ENCODE measurements around the gene GTPBP3.

The GTPBP3 gene

DNA sequence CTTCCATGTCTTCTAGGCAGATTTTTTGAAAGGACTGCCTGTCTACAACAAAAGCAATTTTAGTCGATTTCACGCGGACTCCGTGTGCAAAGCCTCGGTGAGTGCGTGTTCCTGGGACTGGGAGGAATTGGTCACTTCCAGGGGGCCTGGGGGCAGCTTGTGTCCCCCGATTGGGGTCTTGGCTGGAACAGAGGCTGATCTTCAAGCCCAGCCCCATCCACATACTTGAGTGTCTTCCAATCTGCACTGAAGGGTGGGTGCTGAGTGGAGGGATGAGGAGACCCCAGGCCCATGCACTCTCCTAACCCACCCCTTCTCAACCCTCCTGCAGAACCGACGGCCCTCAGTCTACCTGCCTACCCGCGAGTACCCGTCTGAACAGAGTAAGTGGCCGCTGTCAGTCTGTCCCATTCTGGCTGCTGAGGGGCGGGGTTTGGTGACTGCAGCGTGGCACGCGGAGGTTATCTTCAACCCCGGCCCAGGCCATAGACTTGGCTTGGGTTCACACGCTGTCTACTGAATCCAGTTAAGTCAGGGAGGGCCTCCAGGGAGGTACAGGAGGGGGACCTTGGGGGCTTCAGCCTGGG lies 23.3 kb upstream of the GTPBP3 start:
- H3K36me3 ChIP-seq (replicated peaks) = peaks cover 44% of the 10 kb centered on the region
- H3K4me3 ChIP-seq (ENCODE audit: low read depth, low read length) = no peak overlapping the region
- DNase-seq = no peak
- in situ Hi-C loops (cut with HindIII; ENCODE audit: low pct_ligation_motif_present, low sequenced_read_pairs) = no loop called here
- TF ChIP-seq, protein P1, sequence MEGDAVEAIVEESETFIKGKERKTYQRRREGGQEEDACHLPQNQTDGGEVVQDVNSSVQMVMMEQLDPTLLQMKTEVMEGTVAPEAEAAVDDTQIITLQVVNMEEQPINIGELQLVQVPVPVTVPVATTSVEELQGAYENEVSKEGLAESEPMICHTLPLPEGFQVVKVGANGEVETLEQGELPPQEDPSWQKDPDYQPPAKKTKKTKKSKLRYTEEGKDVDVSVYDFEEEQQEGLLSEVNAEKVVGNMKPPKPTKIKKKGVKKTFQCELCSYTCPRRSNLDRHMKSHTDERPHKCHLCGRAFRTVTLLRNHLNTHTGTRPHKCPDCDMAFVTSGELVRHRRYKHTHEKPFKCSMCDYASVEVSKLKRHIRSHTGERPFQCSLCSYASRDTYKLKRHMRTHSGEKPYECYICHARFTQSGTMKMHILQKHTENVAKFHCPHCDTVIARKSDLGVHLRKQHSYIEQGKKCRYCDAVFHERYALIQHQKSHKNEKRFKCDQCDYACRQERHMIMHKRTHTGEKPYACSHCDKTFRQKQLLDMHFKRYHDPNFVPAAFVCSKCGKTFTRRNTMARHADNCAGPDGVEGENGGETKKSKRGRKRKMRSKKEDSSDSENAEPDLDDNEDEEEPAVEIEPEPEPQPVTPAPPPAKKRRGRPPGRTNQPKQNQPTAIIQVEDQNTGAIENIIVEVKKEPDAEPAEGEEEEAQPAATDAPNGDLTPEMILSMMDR (IDR thresholded peaks at IDR 0.05; ENCODE audit: low read depth, low read length, missing control alignments) = no peak
- H3K27ac ChIP-seq = no peak overlapping the region
- no peaks in the 10 kb centered on the region for H3K27me3 ChIP-seq (replicated peaks)

DNA sequence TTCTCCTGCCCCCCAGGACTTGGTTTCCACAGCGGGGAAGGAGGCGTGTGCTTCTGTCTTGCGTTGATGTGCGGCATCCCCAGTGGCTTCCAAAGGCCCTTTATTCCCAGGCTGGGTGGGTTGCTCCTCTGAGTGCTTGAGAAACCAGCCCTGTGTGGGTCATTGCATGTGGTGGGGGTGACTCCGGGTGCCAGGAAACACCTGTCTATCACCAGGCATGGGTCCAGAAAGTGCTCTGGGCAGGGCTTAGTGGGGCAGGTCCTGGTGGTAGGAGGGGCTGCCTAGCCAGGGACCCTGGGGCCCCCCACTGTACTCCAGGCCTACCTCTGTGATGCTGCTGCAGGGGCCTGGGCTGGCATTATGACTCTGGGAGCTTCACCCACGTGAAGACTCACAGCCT lies 18.4 kb upstream of the GTPBP3 start:
- Histone ChIP-seq H3K27me3 (replicated peaks) (no peaks in the 10 kb centered on the region), H3K27ac (no peak overlapping the region), H3K36me3 (replicated peaks) (peaks cover 67% of the 10 kb centered on the region), H3K4me3 (ENCODE audit: low read depth, low read length) (no peak overlapping the region)
- in situ Hi-C loops (cut with HindIII; ENCODE audit: low pct_ligation_motif_present, low sequenced_read_pairs) = no loop called here
- TF ChIP-seq, protein P1 (IDR thresholded peaks at IDR 0.05; ENCODE audit: low read depth, low read length, missing control alignments) = no peak
- DNase-seq = no peak

DNA sequence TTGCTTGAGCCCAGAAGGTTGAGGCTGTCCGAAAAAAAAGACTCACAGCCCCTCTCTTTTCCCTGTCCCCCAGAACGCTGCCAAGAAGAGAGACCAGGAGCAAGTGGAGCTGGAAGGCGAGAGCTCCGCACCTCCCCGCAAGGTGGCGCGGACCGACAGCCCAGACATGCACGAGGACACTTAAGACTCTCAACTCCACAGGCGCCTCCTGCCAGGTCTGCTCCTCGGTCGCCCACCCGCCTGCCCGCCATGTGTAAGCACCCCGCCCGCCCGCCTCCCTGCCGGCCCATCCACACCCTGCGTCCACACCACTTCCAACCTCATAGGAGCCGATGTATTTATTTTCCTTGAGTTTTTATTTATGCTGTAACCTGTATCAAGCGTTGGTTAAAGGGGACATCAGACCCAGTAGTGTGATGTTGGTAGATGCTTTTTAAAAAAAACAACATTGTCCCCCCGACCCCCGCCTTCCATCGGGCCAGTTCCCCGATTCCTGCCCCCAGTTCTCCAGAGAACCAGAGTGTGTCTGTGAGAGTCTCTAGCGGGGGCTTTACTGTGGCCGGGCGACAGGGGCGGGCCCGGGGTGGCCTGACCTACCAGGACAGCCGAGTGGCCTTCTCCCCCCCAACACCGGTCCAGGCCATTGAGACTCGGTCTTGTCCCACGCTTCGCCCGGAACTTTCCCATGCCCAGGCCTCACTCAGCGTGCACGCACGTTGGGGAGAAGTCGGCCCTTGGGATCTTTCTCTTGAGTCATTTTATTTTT lies 17.7 kb upstream of the GTPBP3 start:
- in situ Hi-C loops (cut with HindIII; ENCODE audit: low pct_ligation_motif_present, low sequenced_read_pairs) = no loop called here
- Histone ChIP-seq H3K27ac (no peak overlapping the region), H3K36me3 (replicated peaks) (peaks cover 60% of the 10 kb centered on the region), H3K27me3 (replicated peaks) (no peaks in the 10 kb centered on the region), H3K4me3 (ENCODE audit: low read depth, low read length) (no peak overlapping the region)
- TF ChIP-seq, protein P1 (IDR thresholded peaks at IDR 0.05; ENCODE audit: low read depth, low read length, missing control alignments) = no peak
- no peak for DNase-seq

DNA sequence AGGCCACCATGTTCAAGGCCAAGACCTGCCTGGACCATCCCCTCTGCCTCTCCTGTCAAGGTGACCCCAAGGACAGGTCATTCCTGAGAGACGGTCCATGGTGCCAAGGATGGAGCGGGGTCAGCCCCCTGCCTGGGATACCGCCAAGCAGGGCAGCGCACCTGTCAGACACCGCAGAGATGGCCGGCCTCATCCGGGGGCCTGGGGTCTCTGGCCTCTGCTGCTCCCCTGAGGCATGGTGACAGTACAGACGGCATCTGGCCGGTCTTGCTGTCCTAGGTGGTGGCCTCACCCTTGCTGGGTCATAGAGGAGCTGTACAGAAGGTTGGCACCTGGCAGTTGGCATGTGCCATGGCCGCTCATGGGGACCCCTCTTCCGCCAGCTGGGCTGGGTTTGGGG lies 16.9 kb upstream of the GTPBP3 start:
- Histone ChIP-seq H3K27me3 (replicated peaks) (no peaks in the 10 kb centered on the region), H3K36me3 (replicated peaks) (peaks cover 56% of the 10 kb centered on the region), H3K27ac (no peak overlapping the region), H3K4me3 (ENCODE audit: low read depth, low read length) (no peak overlapping the region)
- TF ChIP-seq, protein P1 (IDR thresholded peaks at IDR 0.05; ENCODE audit: low read depth, low read length, missing control alignments) = no peak
- in situ Hi-C loops (cut with HindIII; ENCODE audit: low pct_ligation_motif_present, low sequenced_read_pairs) = no loop called here
- no peak for DNase-seq

DNA sequence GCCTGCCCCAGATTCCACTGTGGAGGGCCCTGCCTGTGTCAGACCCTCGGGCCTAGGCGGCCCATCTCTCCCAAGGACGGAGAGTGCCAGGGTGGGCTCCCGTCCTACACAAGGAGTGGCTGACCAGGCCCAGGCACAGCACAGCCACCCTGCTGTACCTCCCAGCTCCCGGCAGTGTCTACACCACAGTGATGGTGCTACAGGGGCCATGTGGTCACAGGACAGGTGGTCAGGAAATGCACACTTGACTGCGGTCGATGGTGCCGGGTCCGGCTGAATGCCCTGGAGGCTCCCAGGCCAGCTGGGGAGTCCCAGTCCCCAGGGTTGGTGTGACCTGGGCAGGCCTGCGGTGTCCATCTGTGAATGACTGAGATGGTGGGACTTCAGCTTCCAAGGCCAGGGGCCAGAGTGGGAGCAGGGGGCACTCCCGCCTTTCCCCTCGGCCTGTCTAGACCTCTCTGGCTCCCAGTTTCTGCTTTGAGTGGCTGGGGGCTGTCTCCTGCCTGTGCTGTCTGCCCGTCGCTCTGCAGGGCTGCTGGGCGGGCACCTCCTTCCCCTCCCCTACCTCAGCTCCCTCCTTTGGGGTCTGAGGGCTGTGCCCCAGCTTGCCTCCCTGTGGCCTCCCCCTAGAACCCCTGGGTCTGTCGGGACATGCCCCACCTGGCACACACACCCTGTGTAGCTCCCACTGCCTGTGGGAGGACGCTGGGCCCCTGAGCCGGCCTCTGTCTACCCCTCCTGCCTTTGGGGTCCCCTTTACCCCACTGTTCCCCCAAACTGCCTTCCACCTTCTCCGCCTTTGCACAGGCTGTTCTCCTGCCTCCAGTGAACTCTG lies 15.5 kb upstream of the GTPBP3 start:
- no peak overlapping the region for H3K4me3 ChIP-seq (ENCODE audit: low read depth, low read length)
- no peak for DNase-seq
- peaks cover 42% of the 10 kb centered on the region for H3K36me3 ChIP-seq (replicated peaks)
- TF ChIP-seq, protein P1 (IDR thresholded peaks at IDR 0.05; ENCODE audit: low read depth, low read length, missing control alignments) = no peak
- H3K27ac ChIP-seq = no peak overlapping the region
- in situ Hi-C loops (cut with HindIII; ENCODE audit: low pct_ligation_motif_present, low sequenced_read_pairs) = no loop called here
- H3K27me3 ChIP-seq (replicated peaks) = no peaks in the 10 kb centered on the region
